Mononuclear cell (primary cell): ENCODE results near the gene LAGE3. TPM values are rescaled to one million over a fixed set of nuclear protein-coding genes. Genes with fewer than 3 reads are reported as not detected.

Experiments used
- H3K27me3 ChIP-seq: 2 replicates; pipeline ENCODE4 v1.6.0; 2011; ENCODE audit warnings: low read length, control low read depth; ENCODE audit not compliant: insufficient read depth
- H3K4me1 ChIP-seq: 2 replicates; pipeline ENCODE4 v1.5.1; 2011; ENCODE audit warnings: mild to moderate bottlenecking, low read length, control low read depth; ENCODE audit not compliant: insufficient read depth
- H3K4me3 ChIP-seq: 2 replicates; pipeline ENCODE4 v1.5.1; 2011; ENCODE audit warnings: mild to moderate bottlenecking, low read length, moderate library complexity
- H3K9me3 ChIP-seq: 2 replicates; pipeline ENCODE4 v1.5.1; 2011; ENCODE audit warnings: low read depth, mild to moderate bottlenecking, control low read depth, low read length
- total RNA-seq: library from RNA; depleted of rRNA; stranded (reverse); fragments of >200 nt; gene quantifications from one replicate; pipeline ENCODE4 v1.2.3, GENCODE V29; 2012

The LAGE3 gene
- total RNA-seq, 1 donor = 2.6 TPM

- no peaks in the 10 kb centered on the region for H3K27me3 ChIP-seq
- H3K9me3 ChIP-seq = no peaks in the 10 kb centered on the region
- H3K4me3 ChIP-seq = no peak overlapping the region
- peaks cover 35% of the 10 kb centered on the region for H3K4me1 ChIP-seq
Observed at GRCh38 chrX:154430479-154430878, 48.6 kb downstream of the LAGE3 start.

GRCh38 chrX:154429711-154430110 is 49.4 kb downstream of the LAGE3 start:
- H3K4me3 ChIP-seq = peak overlapping the region; percentile 49
- no peaks in the 10 kb centered on the region for H3K27me3 ChIP-seq
- H3K4me1 ChIP-seq = peaks cover 35% of the 10 kb centered on the region
- H3K9me3 ChIP-seq = no peaks in the 10 kb centered on the region

GRCh38 chrX:154428176-154429171 is 50.6 kb downstream of the LAGE3 start, which contains the start of gene ATP6AP1:
Gene ATP6AP1, plus strand, starts transcription at chrX:154428677. Its CDS starts 16 bp downstream, at chrX:154428693.
- H3K4me1 ChIP-seq = peaks cover 39% of the 10 kb centered on the region
- H3K27me3 ChIP-seq = no peaks in the 10 kb centered on the region
- no peaks in the 10 kb centered on the region for H3K9me3 ChIP-seq
- peak within 1 kb of the TSS; percentile 49 for H3K4me3 ChIP-seq

Other genes with a start within 250 kb of the LAGE3 start
- gene OPN1MW3, start 221.7 kb downstream of the LAGE3 start, total RNA-seq = not detected
- not detected for gene TEX28, start 184.2 kb downstream of the LAGE3 start, total RNA-seq
- 4.1 TPM for gene TKTL1, start 183.5 kb downstream of the LAGE3 start, total RNA-seq
- gene FLNA, start 104.6 kb downstream of the LAGE3 start, total RNA-seq = 933 TPM
- 39.3 TPM for gene EMD, start 100.0 kb downstream of the LAGE3 start, total RNA-seq
- 8,353 TPM for gene RPL10, start 80.9 kb downstream of the LAGE3 start, total RNA-seq
- gene DNASE1L1, start 70.0 kb downstream of the LAGE3 start, total RNA-seq = 30.2 TPM
- gene TAFAZZIN, start 67.7 kb downstream of the LAGE3 start, total RNA-seq = 33.2 TPM
- 47.9 TPM for gene ATP6AP1, start 50.6 kb downstream of the LAGE3 start, total RNA-seq
- gene GDI1, start 42.1 kb downstream of the LAGE3 start, total RNA-seq = 67.6 TPM
- gene FAM50A, start 35.1 kb downstream of the LAGE3 start, total RNA-seq = 19.1 TPM
- gene PLXNA3, start 21.0 kb downstream of the LAGE3 start, total RNA-seq = 5.5 TPM
- 15.2 TPM for gene UBL4A, start 7.3 kb upstream of the LAGE3 start, total RNA-seq
- 15.0 TPM for gene SLC10A3, start 11.3 kb upstream of the LAGE3 start, total RNA-seq
- gene FAM3A, start 37.0 kb upstream of the LAGE3 start, total RNA-seq = 12.8 TPM
- gene G6PD, start 67.6 kb upstream of the LAGE3 start, total RNA-seq = 32.0 TPM
- 11.8 TPM for gene IKBKG, start 68.3 kb upstream of the LAGE3 start, total RNA-seq
- not detected for gene CTAG1A, start 105.9 kb upstream of the LAGE3 start, total RNA-seq
- not detected for gene CTAG1B, start 140.0 kb upstream of the LAGE3 start, total RNA-seq
- gene CTAG2, start 174.3 kb upstream of the LAGE3 start, total RNA-seq = not detected